Spleen (tissue), 7 donors: Measurements from ENCODE around the gene KDM4B.

Experiments used
- CTCF ChIP-seq, 11 experiments: fragments of 200-600 bp in 7 of 11; fragments of 450-650 bp in 4 of 11; sonication (generic) in 4 of 11; IDR thresholded peaks in 8 of 11; conservative IDR thresholded peaks in 3 of 11; 1 replicate in 7 of 11; 2 replicates in 4 of 11; pipeline versions ENCODE4 v1.4.0 to v1.8.0; 2016 to 2021; ENCODE audit warnings: antibody characterized with exemption in 11 of 11, inconsistent platforms in 4 of 11, mild to moderate bottlenecking in 1 of 11
- POLR2A ChIP-seq, 3 donors: fragments of 450-650 bp; IDR thresholded peaks; one replicate each; pipeline ENCODE4 v1.5.1; 2017; ENCODE audit warnings: antibody characterized with exemption in 3 of 3, mild to moderate bottlenecking in 1 of 3
- donor health status: DM: no; HTN: no; CAD: no; lungs with moderate emphysema.
- donor health status: DM: no; HTN: no; CAD: no.
- donor health status: DM: no; HTN: no; CAD: no.

GRCh38 chr19:5089283-5089682, 120.4 kb downstream of the KDM4B start:
- TF ChIP-seq CTCF (IDR thresholded peaks at IDR 0.05 in 8 of 11, conservative IDR thresholded peaks at IDR 0.05 in 3 of 11) (no peak), POLR2A (IDR thresholded peaks at IDR 0.05) (no peak)
